ENCODE results near the gene XCL1.
A peak's percentile ranks its signal among the peaks of the same experiment; 100 is the strongest.
"Not testable (repeated sequence)": the region's sequence is repeated elsewhere in the genome, so short reads cannot be mapped to it uniquely, and the experiment has no call there.

Gene XCL1, protein sequence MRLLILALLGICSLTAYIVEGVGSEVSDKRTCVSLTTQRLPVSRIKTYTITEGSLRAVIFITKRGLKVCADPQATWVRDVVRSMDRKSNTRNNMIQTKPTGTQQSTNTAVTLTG

DNA sequence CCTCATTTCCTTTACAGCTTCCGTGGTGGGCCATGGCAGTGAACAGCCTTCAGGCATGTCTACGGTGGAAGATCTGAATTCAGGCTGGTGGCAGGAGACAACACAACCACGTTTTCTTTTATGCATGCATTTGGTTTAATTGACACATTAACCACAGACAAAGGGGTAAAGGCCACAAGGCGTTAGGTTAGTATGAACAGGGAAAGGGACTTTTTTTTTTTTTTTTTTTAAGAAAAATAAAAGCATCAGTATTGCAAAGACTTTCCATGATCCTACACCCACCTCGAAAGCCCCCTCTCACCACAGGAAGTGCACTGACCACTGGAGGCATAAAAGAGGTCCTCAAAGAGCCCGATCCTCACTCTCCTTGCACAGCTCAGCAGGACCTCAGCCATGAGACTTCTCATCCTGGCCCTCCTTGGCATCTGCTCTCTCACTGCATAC, at the start of gene XCL1:
TSS of gene XCL1 (plus strand) at position 361 of the 444 bp plus-strand sequence. CDS start at position 394, 33 bp downstream.
- in situ Hi-C loops (cut with MboI; ENCODE audit: low sequenced_read_pairs, unreplicated experiment): loop anchor here (25.0 kb wide), 1 partner anchor 239 kb away; no protein-coding TSS in a partner anchor
- not testable (repeated sequence) for DNase-seq (ENCODE audit: low spot score)

DNA sequence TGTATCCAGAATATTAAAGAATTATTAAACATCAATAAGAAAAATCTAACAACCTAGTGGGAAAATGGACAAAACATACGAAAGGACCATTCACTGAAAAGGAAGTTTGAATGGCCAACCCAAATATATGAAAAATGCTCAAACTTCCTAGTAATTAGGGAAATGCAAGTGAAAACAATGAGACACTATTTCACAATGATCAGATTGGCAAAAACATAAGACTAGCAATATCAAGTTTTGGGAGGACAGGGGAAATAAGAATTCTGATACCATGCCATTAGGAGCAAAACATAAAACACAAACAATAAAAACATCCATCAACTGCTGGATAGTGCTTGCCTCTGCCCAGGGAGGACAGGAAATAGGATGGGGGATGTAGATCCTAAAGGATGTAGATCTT, 46.9 kb upstream of the XCL1 start:
- TF ChIP-seq, protein P1, sequence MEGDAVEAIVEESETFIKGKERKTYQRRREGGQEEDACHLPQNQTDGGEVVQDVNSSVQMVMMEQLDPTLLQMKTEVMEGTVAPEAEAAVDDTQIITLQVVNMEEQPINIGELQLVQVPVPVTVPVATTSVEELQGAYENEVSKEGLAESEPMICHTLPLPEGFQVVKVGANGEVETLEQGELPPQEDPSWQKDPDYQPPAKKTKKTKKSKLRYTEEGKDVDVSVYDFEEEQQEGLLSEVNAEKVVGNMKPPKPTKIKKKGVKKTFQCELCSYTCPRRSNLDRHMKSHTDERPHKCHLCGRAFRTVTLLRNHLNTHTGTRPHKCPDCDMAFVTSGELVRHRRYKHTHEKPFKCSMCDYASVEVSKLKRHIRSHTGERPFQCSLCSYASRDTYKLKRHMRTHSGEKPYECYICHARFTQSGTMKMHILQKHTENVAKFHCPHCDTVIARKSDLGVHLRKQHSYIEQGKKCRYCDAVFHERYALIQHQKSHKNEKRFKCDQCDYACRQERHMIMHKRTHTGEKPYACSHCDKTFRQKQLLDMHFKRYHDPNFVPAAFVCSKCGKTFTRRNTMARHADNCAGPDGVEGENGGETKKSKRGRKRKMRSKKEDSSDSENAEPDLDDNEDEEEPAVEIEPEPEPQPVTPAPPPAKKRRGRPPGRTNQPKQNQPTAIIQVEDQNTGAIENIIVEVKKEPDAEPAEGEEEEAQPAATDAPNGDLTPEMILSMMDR (IDR thresholded peaks at IDR 0.05; ENCODE audit: borderline replicate concordance, control extremely low read depth, extremely low read depth, insufficient read depth, missing control alignments): no peak
- in situ Hi-C loops (cut with MboI; ENCODE audit: low sequenced_read_pairs, unreplicated experiment): no loop called here
- DNase-seq (ENCODE audit: low spot score): no peak

DNA sequence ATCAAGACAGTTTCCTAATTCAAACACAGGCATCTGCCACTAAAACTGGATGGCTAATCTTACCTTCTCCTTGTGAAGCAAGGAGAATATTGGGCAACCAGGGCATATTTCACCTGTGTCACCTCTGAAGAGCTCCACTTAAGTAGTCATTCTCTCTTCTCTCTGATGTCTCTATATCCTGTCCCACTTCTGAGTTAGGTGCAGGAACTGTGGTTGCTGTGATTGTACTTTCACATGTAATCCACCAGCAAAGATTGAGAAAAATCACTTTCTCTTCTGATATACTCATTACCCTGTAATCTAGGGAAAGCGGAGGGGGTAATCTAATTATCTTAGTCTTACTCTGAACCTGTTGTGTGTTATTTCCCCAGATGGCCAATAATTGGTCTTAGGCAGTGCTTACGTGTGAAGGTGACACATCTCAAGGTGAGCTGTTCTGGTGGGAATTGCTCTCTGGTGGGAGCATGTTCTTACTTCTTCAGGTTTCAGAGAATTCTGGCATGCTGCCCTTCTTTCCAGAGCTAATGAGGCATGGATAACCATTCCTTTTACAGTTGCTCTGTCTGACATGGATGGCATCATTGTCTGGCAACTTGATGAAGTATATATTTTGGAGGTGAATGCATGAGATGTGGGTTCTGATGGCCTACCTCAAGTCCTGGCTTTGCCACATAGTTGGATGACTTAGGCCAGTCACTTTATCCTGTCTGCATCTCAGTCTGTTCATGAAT, 44.6 kb upstream of the XCL1 start:
- in situ Hi-C loops (cut with MboI; ENCODE audit: low sequenced_read_pairs, unreplicated experiment): no loop called here
- no peak for DNase-seq (ENCODE audit: low spot score)

DNA sequence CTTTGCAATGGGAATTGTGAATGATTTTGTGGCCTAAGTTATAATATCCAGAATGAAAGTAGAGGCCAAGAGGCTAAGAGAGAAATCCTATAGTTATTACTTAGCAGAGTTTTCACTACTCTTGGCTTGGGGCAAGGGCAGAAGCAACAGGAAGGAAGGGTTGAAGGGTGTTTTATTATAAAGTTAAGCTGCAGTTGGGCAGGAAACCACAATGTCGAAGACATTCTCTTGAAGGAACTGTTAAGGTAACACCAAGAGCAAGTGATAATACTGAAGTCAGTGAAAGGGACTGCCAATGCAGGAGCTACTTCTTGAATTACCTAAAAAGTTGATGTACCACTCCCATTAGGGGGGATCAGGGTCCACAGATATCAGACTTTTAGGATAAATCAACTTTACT, 40.9 kb upstream of the XCL1 start:
- TF ChIP-seq, protein P1 (IDR thresholded peaks at IDR 0.05; ENCODE audit: borderline replicate concordance, control extremely low read depth, extremely low read depth, insufficient read depth, missing control alignments): no peak
- peak; percentile 23 for DNase-seq (ENCODE audit: low spot score)
- in situ Hi-C loops (cut with MboI; ENCODE audit: low sequenced_read_pairs, unreplicated experiment): no loop called here

More for the DNA sequence above, 44.6 kb upstream of the XCL1 start:
- TF ChIP-seq, protein P1 (IDR thresholded peaks at IDR 0.05; ENCODE audit: borderline replicate concordance, control extremely low read depth, extremely low read depth, insufficient read depth, missing control alignments): no peak

DNA sequence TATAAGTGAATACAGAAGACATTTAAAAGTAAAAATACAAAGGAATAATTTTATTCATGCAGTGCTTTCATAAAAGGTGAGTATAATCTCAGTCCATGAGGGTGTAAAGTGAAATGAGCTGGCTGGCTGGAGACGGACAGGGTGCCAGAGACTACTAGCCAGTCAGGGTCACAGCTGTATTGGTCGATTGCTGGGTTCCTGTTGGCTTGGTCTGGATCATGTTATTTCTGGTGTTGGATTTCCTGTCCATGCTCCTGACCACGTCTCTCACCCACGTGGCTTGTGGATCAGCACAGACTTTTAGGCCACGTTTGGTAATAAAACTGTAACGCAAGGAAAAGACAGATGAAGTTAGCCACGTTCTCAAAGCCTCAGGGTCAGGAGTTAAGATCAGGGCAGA, 35.6 kb upstream of the XCL1 start:
- in situ Hi-C loops (cut with MboI; ENCODE audit: low sequenced_read_pairs, unreplicated experiment); DNase-seq (ENCODE audit: low spot score): not testable (repeated sequence)

DNA sequence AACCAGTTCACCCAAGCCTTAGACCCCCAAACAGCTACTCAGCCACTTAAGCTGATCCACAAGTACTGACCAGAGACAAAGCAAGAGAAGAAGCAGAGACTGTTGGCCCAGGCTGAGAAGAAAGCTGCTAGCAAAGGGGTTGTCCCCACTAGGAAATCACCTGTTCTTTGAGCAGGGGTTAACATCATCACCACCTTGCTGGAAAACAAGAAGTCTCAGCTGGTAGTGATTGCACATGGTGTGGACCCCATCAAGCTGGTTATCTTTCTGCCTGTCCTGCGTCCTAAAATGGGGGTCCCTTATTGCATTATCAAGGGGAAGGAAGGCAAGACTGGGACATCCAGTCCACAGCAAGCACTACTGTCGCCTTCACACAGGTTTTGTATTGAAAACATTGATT, 33.4 kb upstream of the XCL1 start:
- in situ Hi-C loops (cut with MboI; ENCODE audit: low sequenced_read_pairs, unreplicated experiment); DNase-seq (ENCODE audit: low spot score): not testable (repeated sequence)

DNA sequence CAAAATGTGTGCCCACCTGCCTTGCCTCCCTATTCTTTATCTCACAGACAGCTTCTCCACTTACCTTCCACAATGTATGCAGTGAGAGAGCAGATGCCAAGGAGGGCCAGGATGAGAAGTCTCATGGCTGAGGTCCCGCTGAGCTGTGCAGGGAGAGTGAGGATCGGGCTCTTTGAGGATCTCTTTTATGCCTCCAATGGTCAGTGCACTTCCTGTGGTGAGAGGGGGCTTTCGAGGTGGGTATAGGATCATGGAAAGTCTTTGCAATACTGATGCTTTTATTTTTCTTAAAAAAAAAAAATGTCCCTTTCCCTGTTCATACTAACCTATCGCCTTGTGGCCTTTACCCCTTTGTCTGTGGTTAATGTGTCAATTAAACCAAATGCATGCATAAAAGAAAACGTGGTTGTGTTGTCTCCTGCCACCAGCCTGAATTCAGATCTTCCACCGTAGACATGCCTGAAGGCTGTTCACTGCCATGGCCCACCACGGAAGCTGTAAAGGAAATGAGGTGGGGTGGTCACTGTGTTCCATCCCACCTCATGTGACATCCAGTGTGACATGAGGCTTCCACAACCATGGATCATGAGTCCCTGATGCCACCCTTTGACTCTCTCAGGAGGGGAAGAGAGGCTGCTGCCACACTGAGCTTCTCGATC, 32.4 kb upstream of the XCL1 start, which contains the start of gene XCL2:
TSS of gene XCL2 (minus strand) at position 158 of the 659 bp plus-strand sequence. CDS start at position 125, 33 bp downstream.
- in situ Hi-C loops (cut with MboI; ENCODE audit: low sequenced_read_pairs, unreplicated experiment); DNase-seq (ENCODE audit: low spot score): not testable (repeated sequence)

DNA sequence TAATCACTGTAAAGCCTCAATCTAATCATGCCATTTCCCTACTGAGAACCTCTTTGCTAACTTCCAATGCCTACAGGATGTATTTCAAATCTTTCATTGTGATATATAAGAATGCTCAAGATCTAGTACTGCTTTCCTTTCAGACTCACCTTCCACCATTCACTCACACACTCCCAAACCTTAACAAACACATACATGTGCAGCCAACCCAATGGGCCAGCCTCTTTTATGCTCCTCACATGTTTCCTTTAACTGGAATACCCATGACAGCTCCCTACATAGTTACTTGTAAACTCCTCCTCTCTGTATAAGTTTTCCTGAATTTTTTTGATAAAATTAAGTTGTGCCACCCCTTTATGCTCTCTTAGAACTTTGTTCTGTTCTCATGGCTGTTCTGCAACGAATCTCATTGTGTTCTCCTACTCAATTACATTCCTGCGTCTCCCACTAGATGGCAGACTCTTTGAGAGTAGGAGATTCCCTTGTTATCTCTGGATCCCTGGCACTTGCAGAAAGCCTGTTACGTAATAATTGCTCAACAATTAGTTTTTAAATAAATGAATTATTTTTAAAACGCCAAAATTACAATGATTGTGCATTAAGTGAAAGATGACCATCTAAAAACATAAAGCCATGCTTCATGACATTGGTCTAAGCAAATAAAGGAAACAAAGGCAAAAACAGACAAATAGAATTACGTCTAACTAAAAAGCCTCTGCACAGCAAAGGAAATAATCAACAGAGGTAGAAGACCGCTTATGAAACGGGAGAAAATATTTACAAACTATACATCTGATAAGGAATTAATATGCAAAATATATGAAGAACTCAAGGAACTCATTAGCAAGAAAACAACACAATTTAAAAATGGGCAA, 30.5 kb upstream of the XCL1 start:
- DNase-seq (ENCODE audit: low spot score); in situ Hi-C loops (cut with MboI; ENCODE audit: low sequenced_read_pairs, unreplicated experiment): not testable (repeated sequence)
- TF ChIP-seq, protein P1 (IDR thresholded peaks at IDR 0.05; ENCODE audit: borderline replicate concordance, control extremely low read depth, extremely low read depth, insufficient read depth, missing control alignments): peak; percentile 35

DNA sequence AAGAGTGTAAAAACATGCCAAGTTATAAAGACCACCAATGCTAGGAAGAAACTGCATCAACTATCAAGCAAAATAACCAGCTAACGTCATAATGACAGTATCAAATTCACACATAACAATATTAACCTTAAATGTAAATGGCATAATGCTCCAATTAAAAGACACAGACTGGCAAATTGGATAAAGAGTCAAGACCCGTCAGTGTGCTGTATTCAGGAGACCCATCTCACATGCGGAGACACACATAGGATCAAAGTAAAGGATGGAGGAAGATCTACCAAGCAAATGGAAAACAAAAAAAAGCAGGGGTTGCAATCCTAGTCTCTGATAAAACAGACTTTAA, 29.9 kb upstream of the XCL1 start:
- DNase-seq (ENCODE audit: low spot score); in situ Hi-C loops (cut with MboI; ENCODE audit: low sequenced_read_pairs, unreplicated experiment): not testable (repeated sequence)

Measured in GM13976 (cell line).